ENCODE measurements around the gene CYGB.
A peak's percentile ranks its signal among the peaks of the same experiment; 100 is the strongest.
"Not testable (repeated sequence)": the region's sequence is repeated elsewhere in the genome, so short reads cannot be mapped to it uniquely, and the experiment has no call there.

CYGB gene

GRCh38 chr17:76512366-76513305 is 24.9 kb downstream of the CYGB start:
- TF ChIP-seq CTCF (IDR thresholded peaks at IDR 0.05; ENCODE audit: low read depth, low read length) = no peak

GRCh38 chr17:76511668-76512365 is 25.7 kb downstream of the CYGB start:
- no peak for DNase-seq (ENCODE audit: extremely low read depth, low read depth)
- no peak for TF ChIP-seq CTCF (IDR thresholded peaks at IDR 0.05; ENCODE audit: low read depth, low read length)

More at GRCh38 chr17:76512366-76513305, 24.9 kb downstream of the CYGB start:
- no peak for DNase-seq (ENCODE audit: extremely low read depth, low read depth)

GRCh38 chr17:76510831-76511244 is 26.7 kb downstream of the CYGB start:
- TF ChIP-seq CTCF (IDR thresholded peaks at IDR 0.05; ENCODE audit: low read depth, low read length) = no peak
- DNase-seq (ENCODE audit: extremely low read depth, low read depth) = no peak

GRCh38 chr17:76508472-76509063 is 28.9 kb downstream of the CYGB start:
- DNase-seq (ENCODE audit: extremely low read depth, low read depth) = not testable (repeated sequence)

- peak; percentile 86 for TF ChIP-seq CTCF (IDR thresholded peaks at IDR 0.05; ENCODE audit: low read depth, low read length)
- DNase-seq (ENCODE audit: extremely low read depth, low read depth) = no peak
Measured at GRCh38 chr17:76506408-76507345, 30.8 kb downstream of the CYGB start.

- DNase-seq (ENCODE audit: extremely low read depth, low read depth) = no peak
- TF ChIP-seq CTCF (IDR thresholded peaks at IDR 0.05; ENCODE audit: low read depth, low read length) = no peak; the same call in 1 of the 2 replicates
Measured at GRCh38 chr17:76504117-76504516, 33.4 kb downstream of the CYGB start.

Measured in AG09319 (cell line).